GM19324 (cell line): Measurements from ENCODE around the gene RDH11.
"Not testable (repeated sequence)": the region's sequence is repeated elsewhere in the genome, so short reads cannot be mapped to it uniquely, and the experiment has no call there.

Experiments used
- ATAC-seq: cut with Tn5 transposase; IDR thresholded peaks from one replicate; pipeline ENCODE4 v1.9.1; 2021; ENCODE audit warnings: mild to moderate bottlenecking, moderate library complexity; ENCODE audit not compliant: unreplicated experiment, low FRiP score

The RDH11 gene

DNA sequence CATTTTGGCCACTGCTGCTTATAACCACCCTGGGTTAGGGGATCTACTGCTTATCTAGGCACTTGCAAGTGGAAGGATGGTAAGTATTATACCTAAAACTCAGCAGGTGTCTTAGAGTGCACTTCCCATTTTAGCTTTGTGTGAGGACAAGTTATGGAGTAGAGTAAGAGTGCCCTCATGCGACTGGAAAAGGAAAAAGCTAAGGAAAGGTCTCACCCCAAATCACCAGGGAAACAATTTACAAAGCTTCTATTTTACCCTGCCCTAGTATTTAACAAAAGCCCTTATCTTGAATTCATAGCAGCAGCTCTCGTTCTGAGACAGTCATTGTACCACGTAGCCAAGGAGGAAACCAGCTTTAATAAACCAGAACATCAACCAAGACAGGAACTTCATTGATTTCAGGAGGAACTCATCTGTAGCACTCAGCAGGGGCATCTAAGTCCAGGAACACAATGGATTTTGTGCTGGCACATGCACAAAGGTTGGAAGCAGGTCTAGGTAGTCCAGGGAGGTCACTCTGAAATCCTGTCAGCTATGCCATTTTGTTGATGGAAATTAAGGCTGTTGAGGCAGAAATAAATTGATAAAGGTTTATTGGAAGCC, 9.0 kb upstream of the RDH11 start:
- no peak for ATAC-seq

DNA sequence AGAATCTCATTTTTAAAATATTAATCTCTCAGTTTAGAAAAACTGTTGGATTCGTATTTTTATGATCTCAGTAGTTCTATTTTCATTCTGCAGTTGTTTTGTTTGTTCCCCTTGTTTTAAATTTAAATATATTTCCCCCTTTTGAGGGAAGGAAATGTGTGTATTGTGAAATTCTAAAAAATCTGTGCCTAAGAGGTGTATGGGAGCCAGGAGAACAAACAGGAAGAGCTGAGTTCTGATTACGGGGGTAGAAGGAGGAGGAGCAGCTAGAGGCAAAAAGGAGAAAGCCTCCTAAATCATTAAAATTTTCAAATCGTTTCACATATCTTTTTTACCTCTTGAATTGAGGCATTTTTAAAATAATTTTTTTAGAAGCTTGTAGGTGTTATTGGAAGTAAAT, 8.4 kb upstream of the RDH11 start:
- ATAC-seq: no peak

DNA sequence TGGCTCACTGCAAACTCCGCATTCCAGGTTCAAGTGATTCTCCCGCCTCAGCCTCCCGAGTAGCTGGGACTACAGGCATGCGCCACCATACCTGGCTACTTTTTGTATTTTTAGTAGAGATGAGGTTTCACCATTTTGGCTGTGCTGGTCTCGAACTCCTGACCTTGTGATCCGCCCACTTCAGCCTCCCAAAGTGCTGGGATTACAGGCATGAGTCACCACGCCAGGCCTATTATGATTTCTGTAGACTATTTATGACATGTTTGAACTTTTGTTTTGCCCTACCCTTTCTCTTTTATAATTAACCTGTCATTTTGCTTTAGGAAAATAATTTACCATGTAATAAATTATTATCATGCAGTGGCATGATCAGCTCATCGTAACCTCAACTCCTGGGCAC, 5.9 kb upstream of the RDH11 start, which contains the start of gene RDH12:
Gene RDH12 (plus strand): TSS at position 395 of the 400 bp plus-strand sequence. CDS start 20,757 bp downstream, outside the sequence.
- ATAC-seq: not testable (repeated sequence)

DNA sequence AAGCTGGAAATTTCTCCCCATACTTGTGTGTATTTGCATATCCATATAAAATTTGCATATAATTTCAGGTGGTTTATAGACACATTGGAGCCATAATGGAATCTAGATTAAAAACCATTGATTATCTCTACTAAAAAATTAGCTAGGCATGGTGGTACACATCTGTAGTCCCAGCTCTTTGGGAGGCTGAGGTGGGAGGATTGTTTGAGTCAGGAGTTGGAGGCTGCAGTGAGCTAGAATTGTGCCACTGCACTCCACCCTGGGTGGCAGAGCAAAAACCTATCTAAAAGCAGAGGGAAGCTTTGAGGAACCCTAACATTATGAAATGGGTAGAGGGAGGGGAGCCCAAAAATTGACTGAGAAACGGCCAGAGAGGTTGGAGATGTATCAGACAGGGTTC, 2.6 kb upstream of the RDH11 start:
- no peak for ATAC-seq

DNA sequence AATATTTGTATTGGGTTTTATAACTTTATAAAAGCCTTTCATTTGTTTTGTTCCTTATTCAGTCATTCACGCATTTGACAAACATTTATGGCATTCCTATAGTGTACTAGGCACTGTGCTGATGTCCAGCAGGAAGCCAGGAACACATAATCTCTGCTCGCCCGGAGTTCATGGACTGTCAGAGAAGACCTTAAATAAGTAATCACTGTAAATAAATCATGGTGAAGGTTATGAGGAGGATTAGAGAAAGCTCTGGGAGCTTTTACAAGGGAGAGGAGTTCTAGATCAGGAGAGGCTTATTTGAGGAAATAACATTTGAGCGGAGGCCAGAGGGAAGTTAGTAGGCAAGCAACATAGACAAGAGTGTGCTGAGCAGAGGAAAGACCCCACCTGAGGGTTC, 1.4 kb upstream of the RDH11 start:
- ATAC-seq: no peak

DNA sequence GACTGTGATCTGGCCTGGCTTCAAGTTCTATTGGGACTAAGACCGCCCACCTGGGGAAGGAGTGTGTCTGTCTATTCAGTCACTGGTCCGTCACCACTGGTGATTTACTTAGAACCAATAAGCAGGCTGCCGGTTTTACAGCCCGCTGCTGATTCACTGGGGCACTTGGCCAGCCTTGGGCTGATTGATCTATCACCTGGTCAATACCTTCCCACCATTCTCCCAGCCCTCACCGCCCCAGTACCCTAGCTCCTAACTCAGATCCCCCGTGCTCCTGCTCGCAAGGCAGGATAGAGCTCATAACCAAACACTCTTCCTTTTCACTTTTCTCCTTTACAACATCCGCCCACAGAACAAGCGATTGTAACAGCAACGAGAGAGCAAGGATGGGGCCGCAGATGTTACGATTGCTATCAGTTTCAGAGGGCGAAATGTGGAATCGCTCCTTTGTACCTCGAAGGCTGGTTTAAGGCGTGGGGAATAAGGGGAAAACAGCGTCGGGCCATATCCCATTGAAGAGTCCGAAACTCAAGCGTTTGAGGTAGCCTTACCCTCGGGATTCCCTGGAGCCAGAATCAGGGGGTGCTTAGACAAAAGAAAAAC, 672 bp downstream of the RDH11 start:
- peak; percentile 79 for ATAC-seq

DNA sequence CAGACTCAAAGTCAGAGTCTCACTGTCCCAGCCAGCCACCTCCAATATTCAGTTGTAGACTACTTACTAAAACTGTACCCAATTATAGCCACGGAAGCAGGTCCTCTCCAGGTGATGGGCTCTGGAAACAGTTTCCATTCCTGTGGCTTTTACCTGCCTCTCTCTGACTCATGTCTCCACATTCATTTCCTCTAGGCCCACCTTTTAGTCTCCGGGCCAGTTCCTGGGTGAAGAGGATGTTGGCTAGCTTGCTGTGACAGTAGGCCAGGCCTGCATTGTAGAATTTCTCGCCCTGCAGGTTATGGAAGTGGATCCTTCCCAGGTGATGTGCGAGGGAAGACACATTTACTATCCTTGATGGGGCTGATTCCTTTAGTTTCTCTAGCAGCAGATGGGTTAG, 5.6 kb downstream of the RDH11 start:
- ATAC-seq: no peak

DNA sequence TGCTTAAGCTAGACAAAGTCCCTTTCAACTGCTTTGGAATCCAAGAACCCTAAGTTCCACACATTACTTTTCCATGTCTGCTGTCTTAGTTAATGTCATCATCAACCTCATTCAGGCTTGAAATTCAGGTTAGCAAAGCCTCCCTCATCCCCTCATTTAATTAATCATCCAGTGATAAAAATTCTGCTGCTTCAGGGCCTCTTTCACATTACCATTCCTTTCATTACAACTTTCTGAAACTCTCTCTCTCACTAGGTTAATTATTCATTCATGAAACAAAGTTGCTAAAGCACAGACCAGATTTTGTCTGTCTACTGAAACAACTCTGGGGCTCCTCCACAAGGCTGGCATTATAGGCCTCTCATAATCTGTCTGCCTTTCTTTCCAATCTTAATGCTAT, 11.7 kb downstream of the RDH11 start:
- ATAC-seq: no peak

DNA sequence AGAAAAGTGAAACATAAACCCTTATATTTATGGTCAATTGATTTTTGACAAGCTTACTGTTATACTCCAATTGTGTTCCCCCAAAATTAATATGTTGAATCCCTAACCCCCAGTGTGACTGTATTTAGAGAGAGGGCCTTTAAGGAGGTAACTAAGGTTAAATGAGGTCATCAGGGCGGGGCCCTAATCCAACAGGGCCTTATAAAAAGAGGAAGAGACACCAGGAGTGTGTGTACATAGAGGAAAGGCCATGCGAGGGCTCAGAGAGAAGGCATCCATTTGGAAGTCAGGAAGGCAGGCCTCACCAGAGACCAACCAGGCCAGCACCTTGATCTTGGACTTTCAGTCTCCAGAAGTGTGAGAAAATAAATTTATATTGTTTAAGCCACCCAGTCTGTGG, 14.6 kb downstream of the RDH11 start:
- no peak for ATAC-seq

DNA sequence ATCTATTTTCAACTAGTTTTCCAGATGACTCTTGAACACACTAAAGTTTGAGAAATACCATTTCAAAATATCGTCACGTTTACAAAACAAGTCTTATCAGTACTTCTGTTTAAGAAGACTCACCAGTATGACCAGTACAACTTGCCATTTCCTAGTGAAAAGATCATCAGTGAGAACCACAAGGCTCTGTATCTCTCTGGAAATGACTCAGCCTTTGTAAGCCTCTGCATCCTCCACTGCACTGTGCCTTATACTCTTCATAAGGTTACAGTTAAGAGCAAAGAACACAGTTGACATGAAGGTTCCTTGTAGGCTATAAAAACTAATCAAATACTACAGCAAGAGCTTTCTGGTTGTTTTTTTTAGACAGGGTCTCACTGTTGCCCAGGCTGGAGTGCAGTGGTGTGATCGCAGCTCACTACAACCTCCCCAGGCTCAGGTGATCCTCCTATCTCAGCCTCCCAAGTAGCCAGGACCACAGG, 15.4 kb downstream of the RDH11 start:
- no peak for ATAC-seq

DNA sequence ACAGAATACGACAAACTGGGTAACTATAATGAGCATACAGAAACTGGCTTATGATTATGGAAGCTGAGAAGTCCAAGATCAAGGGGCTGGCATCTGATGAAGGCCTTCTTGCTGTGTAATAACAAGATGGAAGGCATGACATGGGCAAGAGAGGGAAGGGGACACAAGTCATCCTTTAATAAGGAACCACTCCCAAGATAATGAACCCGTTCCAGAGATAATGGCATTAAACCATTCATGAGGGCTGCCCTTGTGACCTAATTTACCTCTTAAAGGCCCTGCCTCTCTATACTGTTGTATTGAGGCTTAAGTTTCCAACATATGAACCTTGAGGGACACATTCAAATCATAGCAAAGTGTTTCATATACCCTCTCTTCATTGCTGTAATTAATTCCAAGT, 16.6 kb downstream of the RDH11 start:
- no peak for ATAC-seq

DNA sequence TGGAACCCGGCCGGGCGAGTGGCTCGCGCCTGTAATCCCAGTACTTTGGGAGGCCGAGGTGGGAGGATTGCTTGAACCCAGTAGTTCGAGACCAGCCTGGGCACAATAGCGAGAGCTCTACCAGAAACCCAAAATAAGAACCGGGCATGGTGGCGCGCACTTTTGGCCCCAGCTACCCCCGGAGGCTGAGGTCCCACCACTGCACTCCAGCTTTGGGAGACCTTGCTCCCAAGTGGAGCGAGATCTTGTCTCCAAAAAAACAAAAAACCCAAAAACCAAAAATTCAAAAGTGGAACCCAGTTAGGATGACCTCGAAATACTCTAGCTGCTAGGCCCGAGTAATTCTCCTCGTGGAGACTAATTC, 20.4 kb downstream of the RDH11 start:
- ATAC-seq: no peak

DNA sequence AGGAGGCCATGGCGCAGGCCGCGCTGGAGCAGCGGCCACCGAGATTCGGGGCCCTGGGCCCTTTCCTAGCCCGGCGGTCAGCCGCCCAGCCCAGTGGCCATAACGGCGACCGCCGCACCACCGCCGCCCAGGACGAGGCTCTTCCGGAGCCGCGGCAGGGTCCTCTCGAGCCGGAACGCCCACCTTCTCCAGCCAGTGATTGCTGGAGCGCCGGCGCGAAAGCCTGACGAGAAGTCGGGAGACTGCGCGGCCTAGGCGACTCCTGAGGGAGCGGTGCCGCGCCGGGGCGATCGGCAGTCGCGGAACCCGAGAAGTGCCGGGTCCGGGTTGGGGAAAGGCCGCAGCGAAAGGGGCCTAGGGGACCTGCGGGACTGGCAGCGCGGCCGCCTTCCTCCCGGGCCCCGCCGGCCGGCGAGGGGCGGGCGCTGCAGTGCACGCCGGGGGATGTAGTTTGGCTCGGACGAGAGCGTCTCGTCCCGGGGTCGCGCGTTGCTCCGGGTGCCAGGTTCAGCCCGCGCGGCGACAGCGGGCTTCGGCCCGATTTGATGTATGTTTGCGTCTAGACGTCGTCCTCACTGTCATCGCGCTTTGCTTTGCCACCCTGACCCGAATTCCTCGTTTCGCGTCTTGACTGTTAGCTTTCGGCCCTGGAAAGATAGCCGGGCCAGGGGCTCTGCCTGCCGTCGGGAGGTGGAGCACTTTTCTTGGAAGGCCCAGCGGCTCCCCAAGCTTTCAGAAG, 20.9 kb downstream of the RDH11 start, which contains the start of gene VTI1B:
Gene VTI1B (minus strand): TSS at position 153 of the 739 bp plus-strand sequence. CDS start 143 bp downstream, at position 10.
- ATAC-seq: peak; percentile 94

DNA sequence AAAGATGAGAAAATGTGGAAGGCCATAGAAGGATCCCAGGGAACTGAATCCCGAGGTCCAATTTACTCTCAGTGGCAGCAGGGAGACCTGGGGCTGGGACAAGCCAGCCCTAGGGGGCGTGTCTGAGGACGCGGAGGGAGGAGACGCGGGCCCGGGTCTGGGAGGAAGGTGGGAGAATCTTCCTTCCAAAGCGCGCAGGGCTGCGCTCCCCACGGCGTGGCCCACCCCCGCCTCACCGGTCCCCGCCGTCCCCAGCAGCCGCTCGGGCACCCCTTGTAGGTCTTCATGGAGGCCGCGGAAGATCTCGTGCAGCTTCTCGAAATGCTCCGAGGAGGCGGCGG, 21.5 kb downstream of the RDH11 start:
- ATAC-seq: peak; percentile 38

DNA sequence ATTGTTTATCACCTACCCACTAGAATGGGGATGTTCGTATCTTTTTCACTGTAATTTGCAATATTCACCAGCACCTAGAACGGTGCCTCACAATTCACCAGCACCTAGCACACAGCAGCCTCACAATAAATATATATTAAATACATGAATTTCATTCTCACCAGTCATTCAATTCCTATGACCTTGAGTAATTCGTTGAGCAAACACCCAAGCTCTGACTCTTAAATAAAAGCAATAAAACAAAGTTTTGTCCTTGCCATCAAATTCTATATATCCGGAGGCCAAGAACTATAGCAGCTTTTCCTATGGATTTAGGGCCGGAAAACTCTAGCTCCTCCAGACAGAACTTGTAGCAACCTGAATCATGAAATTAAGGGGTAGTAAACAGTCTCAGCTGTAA, 22.1 kb downstream of the RDH11 start:
- no peak for ATAC-seq

DNA sequence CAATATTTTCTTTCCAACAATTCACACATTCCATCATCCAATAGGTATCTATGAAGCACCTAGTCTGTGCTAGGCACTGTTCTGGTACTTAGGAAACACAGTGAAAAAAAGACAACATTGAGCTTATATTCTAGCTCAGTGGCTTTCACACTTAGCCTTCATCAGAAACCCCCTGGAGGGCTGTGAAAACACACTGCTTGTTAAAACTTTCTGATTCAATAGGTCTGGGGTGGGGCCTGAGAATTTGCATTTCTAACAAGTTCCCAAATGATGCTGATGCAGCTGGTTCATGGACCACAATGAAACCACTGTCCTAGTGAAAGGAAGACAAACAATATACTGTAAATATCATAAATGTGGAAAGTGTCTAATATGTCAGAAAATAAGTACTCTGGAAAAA, 27.0 kb downstream of the RDH11 start:
- no peak for ATAC-seq

DNA sequence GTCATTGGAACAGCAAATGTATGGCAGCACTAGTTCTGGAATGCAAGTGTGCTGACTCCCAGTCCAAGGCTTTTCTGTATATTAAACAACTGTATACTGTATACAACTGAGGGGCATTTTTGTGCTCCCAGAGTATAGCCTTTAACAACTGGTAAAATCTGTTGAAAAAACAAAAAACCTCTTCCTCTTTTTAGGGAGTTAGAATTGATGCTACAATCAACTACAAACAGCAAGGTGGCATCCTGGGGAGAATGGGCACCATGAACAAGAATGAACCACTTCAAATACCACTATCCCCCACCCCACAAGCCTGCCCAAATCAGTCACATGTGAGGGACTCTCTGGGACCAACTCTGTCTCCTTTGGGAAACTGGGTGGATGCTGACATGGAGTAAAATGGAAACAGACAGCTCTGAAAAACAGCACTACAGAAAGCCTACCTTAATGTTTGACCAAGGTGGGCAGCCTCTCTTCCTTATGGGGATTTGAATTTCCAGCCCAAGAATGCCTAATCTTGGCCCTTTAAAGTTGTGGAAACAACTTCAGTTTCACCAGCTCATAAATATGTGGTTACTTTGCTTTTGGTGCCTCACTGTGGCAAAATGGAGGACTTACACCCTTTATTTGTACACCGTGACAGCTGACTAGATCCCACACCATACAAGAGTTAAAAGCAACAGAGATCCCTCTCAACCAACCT, 28.7 kb downstream of the RDH11 start:
- ATAC-seq: no peak

DNA sequence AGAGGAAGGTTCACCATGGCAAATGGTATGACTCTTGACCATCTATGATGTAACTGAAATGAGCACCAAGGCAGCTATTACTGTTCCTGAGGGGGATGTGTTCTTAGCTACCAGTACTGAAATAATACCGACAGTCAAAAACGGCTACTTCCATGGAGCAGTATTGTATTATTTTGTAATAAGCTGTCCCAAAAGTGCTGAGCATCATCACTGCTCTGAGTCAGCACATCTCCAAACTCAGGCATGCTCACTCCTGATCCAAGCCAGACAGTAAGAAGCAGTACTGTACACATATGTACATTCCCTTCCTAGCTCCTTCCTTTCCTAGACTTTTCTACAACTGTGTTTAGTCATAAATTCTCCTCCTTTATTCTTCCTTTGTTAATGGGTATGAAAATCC, 29.7 kb downstream of the RDH11 start:
- ATAC-seq: no peak

DNA sequence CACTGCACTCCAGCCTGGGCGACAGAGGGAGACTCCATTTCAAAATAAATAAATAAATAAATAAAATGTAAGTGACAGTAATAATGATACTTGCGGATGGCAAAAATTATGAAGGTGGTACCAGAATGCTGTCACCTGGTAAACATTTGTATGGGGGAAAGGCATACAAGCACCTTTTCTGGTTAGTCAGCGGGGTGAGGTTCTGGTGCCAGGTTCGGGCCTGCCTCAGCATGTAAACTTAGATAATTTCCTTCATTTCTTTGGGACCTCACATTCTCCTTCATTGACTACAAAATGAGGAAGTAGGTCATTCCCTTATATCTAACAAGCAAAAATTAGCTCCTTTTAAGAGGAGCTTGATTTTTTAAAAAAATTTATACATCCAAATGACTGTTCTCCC, 31.9 kb downstream of the RDH11 start:
- ATAC-seq: no peak

DNA sequence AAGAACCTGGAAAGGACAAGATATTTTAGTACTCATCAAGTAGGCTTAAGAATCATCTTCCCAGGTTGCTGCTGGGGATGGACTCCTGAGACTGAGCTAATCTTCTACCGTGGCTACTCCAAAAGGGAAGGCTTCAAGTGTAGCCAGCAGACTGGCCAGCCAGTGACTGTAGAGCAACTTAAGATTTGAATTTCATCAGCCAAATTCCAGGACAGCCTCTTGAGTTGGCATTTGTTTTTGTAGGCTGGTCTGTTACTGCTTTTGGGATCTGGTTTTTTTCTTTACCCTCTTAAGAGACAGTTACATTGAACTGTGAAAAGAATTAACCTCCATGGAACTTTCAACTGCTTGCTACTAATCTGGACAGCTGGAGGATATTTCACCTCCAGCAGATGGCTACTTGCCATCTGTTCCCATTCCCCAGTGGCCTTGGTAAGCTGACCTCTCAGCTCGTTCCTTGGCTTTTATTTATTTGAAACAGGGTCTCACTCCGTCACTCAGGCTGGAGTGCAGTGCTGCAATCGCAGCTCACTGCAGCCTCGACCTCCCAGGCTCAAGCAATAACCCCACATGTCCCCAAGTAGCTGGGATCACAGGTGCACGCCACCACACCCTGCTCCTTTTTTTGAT, 41.8 kb downstream of the RDH11 start:
- no peak for ATAC-seq

DNA sequence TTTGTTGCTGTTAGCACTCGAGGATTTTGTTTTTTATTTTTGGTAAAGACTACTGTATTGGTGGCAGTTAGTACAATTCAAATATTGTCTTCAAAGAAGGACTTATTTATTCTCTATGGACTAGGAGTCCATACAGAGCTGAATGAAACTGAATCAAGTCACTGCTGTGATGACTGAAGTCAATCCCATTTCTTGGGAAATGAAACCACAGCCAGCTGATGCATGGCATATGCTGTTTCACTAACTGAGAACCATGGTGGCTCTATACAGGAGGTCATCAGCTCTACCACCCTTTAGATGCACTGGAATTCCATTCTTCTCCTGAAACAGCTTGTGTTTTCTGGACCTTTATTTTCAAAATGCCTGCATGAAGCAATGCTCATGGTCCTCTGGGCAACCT, 43.4 kb downstream of the RDH11 start:
- no peak for ATAC-seq
